HFF-Myc (cell line): Measurements from ENCODE around the gene POFUT1.
"Not testable (repeated sequence)": the region's sequence is repeated elsewhere in the genome, so short reads cannot be mapped to it uniquely, and the experiment has no call there.

Experiments
- DNase-seq: peaks from one replicate; pipeline ENCODE4 v3.0.0-alpha.2; 2011; ENCODE audit warnings: low read depth; ENCODE audit errors: extremely low read depth
- H3K4me3 ChIP-seq: replicated peaks from 2 replicates; pipeline ENCODE4 v1.5.1; 2011; ENCODE audit warnings: low read depth, mild to moderate bottlenecking, control low read depth, low read length
- CTCF ChIP-seq: IDR thresholded peaks from 2 replicates; pipeline ENCODE4 v1.5.1; 2012; ENCODE audit warnings: mild to moderate bottlenecking, low read depth, low read length, control low read depth; ENCODE audit errors: missing control alignments

The POFUT1 gene

GRCh38 chr20:32241807-32242206 is 34.1 kb downstream of the POFUT1 start:
- TF ChIP-seq CTCF, result no peak
- no peak for DNase-seq
- no peak overlapping the region for H3K4me3 ChIP-seq

- no peak for DNase-seq
- TF ChIP-seq CTCF, result no peak
- H3K4me3 ChIP-seq, result no peak overlapping the region
Measured at GRCh38 chr20:32244150-32244823, 36.6 kb downstream of the POFUT1 start.

GRCh38 chr20:32244959-32245358 is 37.3 kb downstream of the POFUT1 start:
- no peak for TF ChIP-seq CTCF
- no peak overlapping the region for H3K4me3 ChIP-seq
- no peak for DNase-seq

- DNase-seq, H3K4me3 ChIP-seq: not testable (repeated sequence)
Measured at GRCh38 chr20:32246208-32246607, 38.5 kb downstream of the POFUT1 start.

GRCh38 chr20:32248043-32248442 is 40.4 kb downstream of the POFUT1 start:
- no peak for DNase-seq
- no peak for TF ChIP-seq CTCF
- no peak overlapping the region for H3K4me3 ChIP-seq

DNA sequence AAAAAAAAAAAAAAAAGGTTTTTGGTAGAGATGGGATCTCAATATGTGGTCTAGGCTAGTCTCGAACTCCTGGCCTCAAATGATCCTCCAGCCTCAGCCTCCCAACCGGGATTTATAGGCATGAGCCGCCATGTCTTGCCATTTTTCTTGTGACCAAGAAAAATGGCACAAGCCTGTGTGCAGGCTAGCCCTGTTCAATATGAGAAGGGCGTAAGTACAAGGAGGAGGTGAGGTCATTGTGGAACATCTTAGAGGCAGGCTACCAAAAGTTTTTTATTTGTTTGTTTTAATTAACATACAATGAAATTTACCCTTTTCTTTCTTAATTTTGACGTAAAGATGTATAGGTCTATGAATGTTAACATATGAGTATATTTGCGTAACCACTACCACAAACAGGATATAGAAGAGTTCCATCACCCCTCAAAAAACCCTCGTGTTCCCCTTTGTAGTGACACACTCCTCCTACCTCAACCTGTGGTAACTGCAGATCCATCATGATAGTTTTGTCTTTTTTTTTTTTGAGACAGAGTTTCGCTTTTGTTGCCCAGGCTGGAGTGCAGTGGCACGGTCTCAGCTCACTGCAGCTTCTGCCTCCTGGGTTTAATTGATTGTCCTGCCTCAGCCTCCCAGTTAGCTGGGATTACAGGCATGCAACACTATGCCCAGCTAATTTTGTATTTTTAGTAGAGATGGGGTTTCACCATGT is 41.5 kb downstream of the POFUT1 start:
- DNase-seq, result no peak
- H3K4me3 ChIP-seq, result no peak overlapping the region
- no peak for TF ChIP-seq CTCF

GRCh38 chr20:32251470-32251869 is 43.8 kb downstream of the POFUT1 start:
- no peak for TF ChIP-seq CTCF
- DNase-seq, result no peak
- no peak overlapping the region for H3K4me3 ChIP-seq
